OCI-LY1 (cell line): ENCODE measurements around the gene SCAF8.

Source experiments
- EZH2 ChIP-seq: fragments of 200-600 bp; sonication (generic), shearing (Covaris generic); IDR thresholded peaks from 2 replicates; pipeline ENCODE4 v1.8.0; 2017; ENCODE audit warnings: borderline replicate concordance, mixed run types, mild to moderate bottlenecking, antibody characterized with exemption, low read length, moderate library complexity, mixed read lengths
- TF ChIP-seq, protein P1 (sequence below): fragments of 200-600 bp; sonication (generic), shearing (Covaris generic); IDR thresholded peaks from 2 replicates; pipeline ENCODE4 v1.5.1; 2017; ENCODE audit warnings: mild to moderate bottlenecking, antibody characterized with exemption, low read length, moderate library complexity, mixed read lengths

DNA sequence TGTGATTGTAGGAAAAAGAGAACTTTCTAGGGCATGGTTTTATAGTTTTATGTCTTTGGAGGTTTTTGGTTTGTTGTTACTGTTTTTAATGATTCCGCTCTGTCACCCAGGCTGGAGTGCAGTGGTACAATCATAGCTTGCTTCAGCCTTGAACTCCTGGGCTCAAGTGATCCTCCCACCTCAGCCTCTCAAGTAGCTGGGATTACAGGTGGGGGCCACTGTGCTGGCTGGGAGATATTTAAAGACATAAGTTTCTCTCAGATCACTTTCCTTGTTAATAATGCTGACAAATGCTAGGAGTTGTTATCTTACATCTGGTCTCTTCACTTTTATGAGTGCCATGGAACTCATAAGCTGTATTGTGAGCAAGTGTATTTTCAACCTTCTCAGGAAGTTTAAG, 116.3 kb downstream of the SCAF8 start:
- TF ChIP-seq, protein P1, sequence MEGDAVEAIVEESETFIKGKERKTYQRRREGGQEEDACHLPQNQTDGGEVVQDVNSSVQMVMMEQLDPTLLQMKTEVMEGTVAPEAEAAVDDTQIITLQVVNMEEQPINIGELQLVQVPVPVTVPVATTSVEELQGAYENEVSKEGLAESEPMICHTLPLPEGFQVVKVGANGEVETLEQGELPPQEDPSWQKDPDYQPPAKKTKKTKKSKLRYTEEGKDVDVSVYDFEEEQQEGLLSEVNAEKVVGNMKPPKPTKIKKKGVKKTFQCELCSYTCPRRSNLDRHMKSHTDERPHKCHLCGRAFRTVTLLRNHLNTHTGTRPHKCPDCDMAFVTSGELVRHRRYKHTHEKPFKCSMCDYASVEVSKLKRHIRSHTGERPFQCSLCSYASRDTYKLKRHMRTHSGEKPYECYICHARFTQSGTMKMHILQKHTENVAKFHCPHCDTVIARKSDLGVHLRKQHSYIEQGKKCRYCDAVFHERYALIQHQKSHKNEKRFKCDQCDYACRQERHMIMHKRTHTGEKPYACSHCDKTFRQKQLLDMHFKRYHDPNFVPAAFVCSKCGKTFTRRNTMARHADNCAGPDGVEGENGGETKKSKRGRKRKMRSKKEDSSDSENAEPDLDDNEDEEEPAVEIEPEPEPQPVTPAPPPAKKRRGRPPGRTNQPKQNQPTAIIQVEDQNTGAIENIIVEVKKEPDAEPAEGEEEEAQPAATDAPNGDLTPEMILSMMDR = no peak
- TF ChIP-seq EZH2 = no peak
